Large intestine (tissue), 3 donors: ENCODE data around the gene IFI16. TPM values are rescaled to one million over a fixed set of nuclear protein-coding genes. Genes with fewer than 3 reads are reported as not detected.
"Not testable (repeated sequence)": the region's sequence is repeated elsewhere in the genome, so short reads cannot be mapped to it uniquely, and the experiment has no call there.

Source experiments
- DNase-seq, 2 donors: peaks; one replicate each; pipeline versions ENCODE4 v3.0.0 to v3.0.0-alpha.2; 2013
- H3K27ac ChIP-seq: one replicate; pipeline ENCODE4 v1.5.1; 2013; ENCODE audit warnings: low read length
- H3K27me3 ChIP-seq: 2 replicates; pipeline ENCODE4 v1.6.1; 2013; ENCODE audit warnings: low read length; ENCODE audit not compliant: control insufficient read depth, insufficient read depth
- H3K36me3 ChIP-seq: 2 replicates; pipeline ENCODE4 v1.6.1; 2013; ENCODE audit warnings: low read length; ENCODE audit not compliant: control insufficient read depth, insufficient read depth
- H3K4me1 ChIP-seq: one replicate; pipeline ENCODE4 v1.6.1; 2013; ENCODE audit warnings: low read length; ENCODE audit not compliant: control insufficient read depth, insufficient read depth
- H3K4me3 ChIP-seq: one replicate; pipeline ENCODE4 v1.5.1; 2013; ENCODE audit warnings: low read length
- H3K9me3 ChIP-seq: one replicate; pipeline ENCODE4 v1.6.1; 2013; ENCODE audit warnings: mild to moderate bottlenecking, low read depth, low read length, moderate library complexity; ENCODE audit not compliant: control insufficient read depth
- WGBS: methylation state at CpG from one replicate; pipeline ENCODE4 v1.1.5; 2013; ENCODE audit warnings: low lambda C conversion rate; ENCODE audit not compliant: insufficient coverage; 5-methylcytosine and 5-hydroxymethylcytosine counted together
- polyA plus RNA-seq: library from polyadenylated mRNA; unstranded; fragments of 120-200 nt; gene quantifications from one replicate; pipeline ENCODE4 v1.2.1, GENCODE V29; 2013

Gene IFI16
- polyA plus RNA-seq, 1 donor: 56.5 TPM

GRCh38 chr1:159091180-159091560, 81.5 kb downstream of the IFI16 start:
- WGBS: no CpG with 5 or more reads among the region's 2 CpGs
- Histone ChIP-seq H3K27me3 (no peaks in the 10 kb centered on the region), H3K27ac (no peak overlapping the region), H3K4me3 (no peak overlapping the region), H3K36me3 (no peaks in the 10 kb centered on the region), H3K4me1 (no peaks in the 10 kb centered on the region), H3K9me3 (no peaks in the 10 kb centered on the region)
- DNase-seq: no peak

- no peaks in the 10 kb centered on the region for H3K4me1 ChIP-seq
Observed at GRCh38 chr1:159091607-159092031, 81.9 kb downstream of the IFI16 start.

GRCh38 chr1:159092036-159092760, 82.5 kb downstream of the IFI16 start:
- H3K4me1 ChIP-seq: no peaks in the 10 kb centered on the region
- H3K9me3 ChIP-seq: no peaks in the 10 kb centered on the region
- H3K27me3 ChIP-seq: no peaks in the 10 kb centered on the region
- no peak overlapping the region for H3K27ac ChIP-seq
- H3K4me3 ChIP-seq: no peak overlapping the region
- H3K36me3 ChIP-seq: no peaks in the 10 kb centered on the region
- WGBS: 60% methylated on average over 1 of the region's 3 CpGs
- DNase-seq: no peak

More at GRCh38 chr1:159091607-159092031, 81.9 kb downstream of the IFI16 start:
- no CpG with 5 or more reads among the region's 1 CpG for WGBS
- Histone ChIP-seq H3K9me3 (no peaks in the 10 kb centered on the region), H3K4me3 (no peak overlapping the region), H3K36me3 (no peaks in the 10 kb centered on the region), H3K27me3 (no peaks in the 10 kb centered on the region), H3K27ac (no peak overlapping the region)
- DNase-seq: no peak

- Histone ChIP-seq H3K9me3 (no peaks in the 10 kb centered on the region), H3K27ac (no peak overlapping the region), H3K4me1 (no peaks in the 10 kb centered on the region), H3K36me3 (no peaks in the 10 kb centered on the region), H3K27me3 (no peaks in the 10 kb centered on the region), H3K4me3 (no peak overlapping the region)
- no peak for DNase-seq
- 69% methylated on average over 2 of the region's 3 CpGs for WGBS
Observed at GRCh38 chr1:159098596-159098995, 88.9 kb downstream of the IFI16 start.

- H3K27me3 ChIP-seq: no peaks in the 10 kb centered on the region
- no peaks in the 10 kb centered on the region for H3K4me1 ChIP-seq
- no peaks in the 10 kb centered on the region for H3K9me3 ChIP-seq
- H3K27ac ChIP-seq: no peak overlapping the region
- no peak for DNase-seq
- H3K4me3 ChIP-seq: no peak overlapping the region
- no CpG with 5 or more reads among the region's 1 CpG for WGBS
- H3K36me3 ChIP-seq: no peaks in the 10 kb centered on the region
Observed at GRCh38 chr1:159100589-159100988, 90.9 kb downstream of the IFI16 start.

- WGBS: 100% methylated on average over 1 of the region's 3 CpGs
- not testable (repeated sequence) for H3K9me3 ChIP-seq, H3K27ac ChIP-seq, H3K4me3 ChIP-seq, H3K36me3 ChIP-seq, H3K27me3 ChIP-seq, H3K4me1 ChIP-seq, DNase-seq
Observed at GRCh38 chr1:159103021-159103420, 93.3 kb downstream of the IFI16 start.

Other genes starting within 250 kb of the IFI16 start
- gene OR6N1, start 237.7 kb upstream of the IFI16 start, polyA plus RNA-seq: not detected
- gene OR6N2, start 228.7 kb upstream of the IFI16 start, polyA plus RNA-seq: not detected
- 3.6 TPM for gene MNDA, start 178.6 kb upstream of the IFI16 start, polyA plus RNA-seq
- 1.5 TPM for gene PYHIN1, start 78.4 kb upstream of the IFI16 start, polyA plus RNA-seq
- gene AIM2, start 66.9 kb downstream of the IFI16 start, polyA plus RNA-seq: 0.93 TPM
- gene CADM3, start 161.7 kb downstream of the IFI16 start, polyA plus RNA-seq: 14.5 TPM
- gene ACKR1, start 195.0 kb downstream of the IFI16 start, polyA plus RNA-seq: 3.2 TPM